ENCODE results near the gene JAK3. TPM values are rescaled to one million over a fixed set of nuclear protein-coding genes. Genes with fewer than 3 reads are reported as not detected.
"Not testable (repeated sequence)": the region's sequence is repeated elsewhere in the genome, so short reads cannot be mapped to it uniquely, and the experiment has no call there.

Gene JAK3
- total RNA-seq, 1 experiment from 2014 or later: 0.31 TPM

DNA sequence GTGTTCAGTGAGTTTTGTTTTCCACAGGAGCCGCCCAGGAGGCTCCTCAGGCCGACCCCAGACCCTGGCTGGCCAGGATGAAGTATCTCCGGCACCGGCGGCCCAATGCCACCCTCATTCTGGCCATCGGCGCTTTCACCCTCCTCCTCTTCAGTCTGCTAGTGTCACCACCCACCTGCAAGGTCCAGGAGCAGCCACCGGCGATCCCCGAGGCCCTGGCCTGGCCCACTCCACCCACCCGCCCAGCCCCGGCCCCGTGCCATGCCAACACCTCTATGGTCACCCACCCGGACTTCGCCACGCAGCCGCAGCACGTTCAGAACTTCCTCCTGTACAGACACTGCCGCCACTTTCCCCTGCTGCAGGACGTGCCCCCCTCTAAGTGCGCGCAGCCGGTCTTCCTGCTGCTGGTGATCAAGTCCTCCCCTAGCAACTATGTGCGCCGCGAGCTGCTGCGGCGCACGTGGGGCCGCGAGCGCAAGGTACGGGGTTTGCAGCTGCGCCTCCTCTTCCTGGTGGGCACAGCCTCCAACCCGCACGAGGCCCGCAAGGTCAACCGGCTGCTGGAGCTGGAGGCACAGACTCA, 40.0 kb downstream of the JAK3 start:
- DNase-seq (ENCODE audit: low spot score): no peak

DNA sequence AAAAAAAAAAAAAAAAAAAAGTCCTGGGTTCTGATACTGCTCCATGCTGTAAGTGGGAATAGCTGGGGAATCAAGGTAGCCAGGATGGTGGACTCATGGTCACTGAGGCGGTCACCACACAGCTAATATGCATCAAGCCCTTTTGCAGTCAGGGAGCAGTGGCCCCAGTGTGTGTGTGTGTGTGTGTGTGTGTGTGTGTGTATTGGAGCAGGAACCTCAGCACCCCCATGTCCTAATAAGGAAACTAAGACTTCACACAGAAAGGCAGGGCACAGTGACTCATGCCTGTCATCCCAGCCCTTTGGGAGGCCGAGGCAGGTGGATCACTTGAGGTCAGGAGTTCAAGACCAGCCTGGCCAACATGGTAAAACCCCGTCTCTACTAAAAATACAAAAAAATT, 40.8 kb downstream of the JAK3 start:
- DNase-seq (ENCODE audit: low spot score): no peak

DNA sequence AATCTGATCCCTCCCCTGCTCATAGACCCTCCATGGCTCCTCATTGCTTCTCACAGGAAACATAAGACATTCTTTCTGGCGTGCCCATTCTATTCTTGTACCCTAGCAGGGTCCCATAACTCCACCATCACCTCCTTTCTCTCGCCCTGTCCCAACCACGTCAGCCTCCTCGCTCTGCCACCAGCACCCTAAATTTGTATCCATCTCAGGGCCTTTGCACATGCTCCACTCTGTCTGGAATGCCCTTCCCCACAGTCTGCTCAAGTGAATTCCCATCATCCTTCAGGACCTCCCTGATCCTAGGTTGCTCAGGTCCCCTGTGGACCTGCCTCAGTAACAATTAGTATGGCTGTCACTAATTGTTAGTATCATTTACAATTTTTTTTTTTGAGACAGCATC, 42.4 kb downstream of the JAK3 start:
- no peak for DNase-seq (ENCODE audit: low spot score)

DNA sequence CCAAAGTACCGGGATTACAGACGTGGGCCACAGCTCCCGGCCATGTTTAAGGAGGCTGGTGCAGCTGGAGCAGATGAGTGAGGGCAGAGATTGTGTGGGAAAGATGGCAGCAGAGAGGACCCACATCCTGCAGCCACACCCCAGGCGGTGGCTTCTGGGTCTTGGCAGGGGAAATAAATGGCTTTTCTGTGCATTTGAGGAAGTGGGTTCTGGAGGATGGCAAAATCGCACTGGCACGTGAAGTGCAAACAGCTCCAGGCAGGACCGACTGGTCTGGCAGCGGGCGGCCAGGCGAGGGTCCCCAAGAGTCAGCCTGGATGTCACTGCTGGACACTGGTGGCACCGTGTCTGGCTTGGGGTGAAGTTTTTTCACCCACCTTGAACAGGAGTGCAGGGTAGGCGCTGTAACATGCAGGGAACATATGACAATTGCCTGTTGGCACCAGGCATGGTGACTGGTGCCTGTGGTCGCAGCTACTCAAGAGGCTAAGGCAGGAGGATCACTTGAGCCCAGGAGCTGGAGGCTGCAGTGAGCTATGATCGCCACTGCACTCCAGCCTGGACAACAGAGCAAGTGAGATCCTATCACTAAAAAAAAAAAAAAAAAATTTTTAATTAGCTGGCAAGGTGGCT, 44.4 kb downstream of the JAK3 start:
- no peak for DNase-seq (ENCODE audit: low spot score)

DNA sequence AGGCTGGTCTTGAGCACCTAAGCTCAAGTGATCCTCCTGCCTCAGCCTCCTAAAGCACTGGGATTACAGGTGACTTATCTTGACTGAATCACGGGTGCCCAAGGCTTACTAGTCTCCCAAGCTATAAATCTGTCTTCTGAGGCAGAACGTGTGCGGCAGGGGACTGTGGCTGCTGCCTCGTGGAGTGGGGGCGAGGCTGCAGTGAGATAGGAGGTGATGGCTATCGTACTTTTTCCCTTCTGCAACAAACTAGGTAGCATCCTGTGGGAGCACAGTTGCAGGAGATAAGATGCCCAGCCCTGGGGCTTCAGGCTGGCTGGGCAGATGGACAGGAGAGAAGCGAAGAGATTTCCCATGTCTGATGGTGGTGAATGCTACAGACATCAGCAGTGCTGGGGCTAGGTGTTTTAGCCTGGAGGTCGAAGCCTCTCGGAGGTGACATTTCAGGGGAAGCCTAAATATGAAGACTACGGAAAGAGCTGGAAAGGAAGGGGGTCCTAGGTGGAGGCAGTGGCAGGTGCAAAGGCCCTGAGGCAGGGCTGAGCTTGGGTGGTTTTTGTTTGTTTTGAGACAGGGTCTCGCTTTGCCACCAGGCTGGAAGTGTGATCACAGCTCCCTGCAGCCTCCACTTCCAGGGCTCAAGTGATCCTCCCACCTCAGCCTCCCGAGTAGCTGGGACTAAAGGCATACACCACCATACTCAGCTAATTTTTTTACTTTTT, 45.5 kb downstream of the JAK3 start:
- DNase-seq (ENCODE audit: low spot score): no peak

DNA sequence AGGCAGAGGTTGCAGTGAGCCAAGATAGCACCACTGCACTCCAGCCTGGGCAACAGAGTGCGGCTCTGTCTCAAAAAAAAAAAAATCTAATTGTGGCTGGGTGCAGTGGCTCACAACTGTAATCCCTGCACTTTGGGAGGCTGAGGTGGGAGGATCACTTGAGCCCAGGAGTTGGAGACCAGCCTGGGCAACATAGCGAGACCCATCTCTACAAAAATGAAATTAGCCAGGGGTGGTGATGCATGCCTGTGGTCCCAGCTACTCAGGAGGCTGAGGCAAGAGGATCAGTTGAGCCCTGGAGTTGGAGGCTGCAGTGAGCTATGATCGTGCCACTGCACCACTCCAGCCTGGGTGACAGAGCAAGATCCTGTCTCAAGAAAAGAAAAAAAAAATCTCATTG, 49.2 kb downstream of the JAK3 start:
- DNase-seq (ENCODE audit: low spot score): not testable (repeated sequence)

DNA sequence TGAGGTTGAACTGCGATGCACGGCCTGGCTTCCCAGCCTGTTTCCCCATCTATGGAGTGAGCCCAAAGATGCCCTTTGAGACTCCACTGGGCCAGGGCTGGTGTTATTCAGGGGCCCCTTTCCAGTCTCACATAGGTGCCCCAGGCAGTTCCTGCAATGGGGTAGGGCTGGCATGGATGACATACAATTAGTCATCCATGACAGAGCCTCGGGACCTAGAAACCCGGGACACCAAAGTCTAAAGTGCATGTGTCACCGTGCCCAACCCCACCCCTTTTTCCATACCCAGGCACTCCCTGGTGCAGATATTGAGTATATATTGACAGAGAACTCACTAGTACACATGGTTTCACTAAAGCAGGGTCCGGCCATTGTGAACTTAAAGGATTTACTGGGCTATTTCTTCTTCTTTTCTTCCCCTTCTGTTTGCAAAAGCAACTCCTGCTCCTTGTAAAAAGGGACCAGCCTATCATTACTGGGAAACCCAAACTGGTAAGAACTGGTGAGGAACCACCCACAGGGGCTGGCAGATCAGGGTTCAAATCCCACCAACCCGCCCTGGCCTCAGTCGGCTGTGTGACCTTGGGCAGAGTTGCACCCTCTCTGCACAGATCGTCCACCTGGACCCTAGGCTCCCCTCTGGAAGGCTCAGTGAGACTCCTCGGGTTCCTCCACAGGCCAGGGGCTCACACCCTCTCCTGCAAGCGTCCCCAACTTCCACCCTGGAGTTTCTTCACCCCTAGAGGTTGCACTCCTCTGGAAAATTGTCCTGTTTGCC, 50.2 kb downstream of the JAK3 start:
- peak; percentile 82 for DNase-seq (ENCODE audit: low spot score)

DNA sequence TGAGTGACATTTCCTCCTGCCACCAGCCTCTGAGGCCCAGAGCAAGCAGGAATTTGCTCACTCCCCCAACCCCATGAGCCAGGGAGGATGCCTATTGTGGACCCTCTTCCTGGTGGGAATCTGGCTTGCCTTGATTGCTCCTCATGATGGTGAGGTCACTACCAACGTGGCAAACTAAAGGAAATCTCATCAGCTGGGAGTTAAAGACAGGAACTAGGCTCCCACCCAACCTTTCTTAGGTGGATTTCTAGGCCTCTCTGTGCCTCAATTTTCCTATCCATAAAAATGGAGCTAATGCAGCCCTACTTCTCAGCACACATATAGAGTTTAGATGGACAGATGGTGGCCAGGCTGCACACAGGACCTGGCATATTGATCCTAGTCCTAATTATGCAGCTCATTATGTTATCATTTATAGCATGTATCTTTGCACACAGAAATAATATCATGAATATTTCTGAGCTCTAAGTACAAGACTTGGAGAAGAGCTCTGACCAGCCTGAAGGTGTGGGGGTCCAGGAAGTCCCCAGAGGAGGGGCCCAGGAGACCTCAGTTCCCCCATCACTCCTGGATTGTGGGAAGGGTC, 50.9 kb downstream of the JAK3 start:
- no peak for DNase-seq (ENCODE audit: low spot score)

DNA sequence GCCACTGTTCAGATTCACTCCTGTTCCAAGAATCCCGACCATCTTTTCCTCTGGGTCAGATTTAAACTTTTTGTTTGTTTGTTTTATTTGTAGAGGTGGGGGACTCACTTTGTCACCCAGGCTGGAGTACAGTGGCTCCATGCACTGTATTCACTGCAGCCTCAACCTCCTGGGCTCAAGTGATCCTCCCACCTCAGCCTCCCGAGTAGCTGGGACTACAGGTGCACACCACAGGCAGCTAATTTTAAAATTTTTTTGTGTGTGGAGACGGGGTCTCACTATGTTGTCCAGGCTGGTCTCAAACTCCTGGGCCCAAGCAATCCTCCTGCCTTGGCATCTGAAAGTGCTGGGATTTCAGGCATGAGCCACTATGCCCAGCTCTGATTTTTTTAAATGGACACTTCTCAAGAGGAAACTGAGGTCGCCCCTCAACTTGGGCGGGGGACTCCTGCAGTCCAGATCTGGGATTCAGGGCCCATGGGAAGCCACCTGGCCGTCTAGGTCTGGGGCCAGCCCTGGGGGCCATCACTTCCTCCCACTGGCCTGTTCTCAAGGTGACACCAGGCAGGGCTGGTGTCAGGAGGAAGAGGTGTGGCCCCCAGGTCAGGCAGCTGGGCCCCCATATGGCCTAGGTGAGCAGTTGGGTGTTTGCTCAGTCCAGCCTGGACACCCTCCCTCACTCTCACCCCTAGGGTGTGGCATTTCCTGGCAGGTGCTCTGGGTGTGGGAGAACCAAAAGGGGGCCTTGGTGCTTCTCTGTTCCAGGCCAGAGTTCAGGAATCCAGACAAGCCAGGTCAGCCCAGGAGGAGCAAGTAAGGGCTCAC, 51.6 kb downstream of the JAK3 start:
- peak; percentile 61 for DNase-seq (ENCODE audit: low spot score)

DNA sequence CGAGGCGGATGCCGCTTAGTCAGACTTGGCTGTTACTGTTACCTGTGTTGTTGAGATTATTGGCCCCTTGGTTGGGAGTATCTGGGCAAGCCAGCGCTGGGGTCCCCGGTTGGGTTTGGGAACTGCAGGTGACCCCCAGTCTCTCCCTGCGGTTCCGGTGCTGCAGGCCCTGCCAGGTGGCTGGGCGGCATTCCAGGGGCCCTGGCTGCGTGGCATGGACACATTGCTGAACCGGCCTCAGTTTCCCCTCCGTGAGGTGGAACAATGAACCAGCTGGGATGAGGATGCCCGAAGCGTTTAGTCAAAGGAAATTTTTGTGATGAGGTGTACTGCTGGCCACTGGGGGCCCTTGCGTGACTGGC, 52.3 kb downstream of the JAK3 start:
- no peak for DNase-seq (ENCODE audit: low spot score)

DNA sequence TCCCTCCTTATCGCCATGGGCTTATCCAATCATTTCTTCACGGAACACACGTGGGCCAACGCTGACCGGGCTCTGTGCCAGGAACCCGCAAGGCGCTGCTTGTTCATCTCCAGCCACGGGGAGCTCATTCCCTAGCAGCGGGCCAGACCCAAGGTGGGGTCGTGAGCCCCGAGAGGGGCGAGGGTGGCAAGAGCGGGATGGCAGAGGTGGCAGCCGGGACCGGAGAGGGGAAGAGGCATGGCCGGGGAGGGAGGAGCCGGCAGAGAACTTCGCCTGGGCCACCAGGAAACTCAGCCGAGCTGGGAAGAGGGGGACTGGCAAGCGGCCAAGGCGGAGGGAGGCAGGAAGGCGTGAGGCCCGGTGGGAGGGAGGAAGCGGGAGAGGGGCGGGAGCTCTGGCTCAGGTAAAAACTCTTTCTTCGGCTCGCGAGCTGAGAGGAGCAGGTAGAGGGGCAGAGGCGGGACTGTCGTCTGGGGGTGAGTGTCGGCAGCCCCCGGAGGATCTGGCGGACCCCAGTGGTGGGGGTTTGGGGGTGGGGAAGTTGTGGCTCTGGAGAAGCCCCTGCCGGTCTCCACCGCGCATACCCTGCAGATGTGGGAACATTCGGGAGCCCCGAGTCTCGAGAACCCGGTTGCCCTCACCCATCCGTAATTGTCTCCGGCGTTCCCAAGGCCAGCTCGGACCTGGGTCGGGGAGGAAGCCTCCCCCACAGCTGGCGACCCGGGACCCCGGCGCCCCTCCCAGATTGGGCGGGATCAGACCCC, 52.9 kb downstream of the JAK3 start, which contains the start of gene B3GNT3:
Gene B3GNT3, plus strand, starts transcription at position 408 of the 764 bp plus-strand sequence. CDS start 12,670 bp downstream, outside the sequence.
- peak; percentile 86 for DNase-seq (ENCODE audit: low spot score)

DNA sequence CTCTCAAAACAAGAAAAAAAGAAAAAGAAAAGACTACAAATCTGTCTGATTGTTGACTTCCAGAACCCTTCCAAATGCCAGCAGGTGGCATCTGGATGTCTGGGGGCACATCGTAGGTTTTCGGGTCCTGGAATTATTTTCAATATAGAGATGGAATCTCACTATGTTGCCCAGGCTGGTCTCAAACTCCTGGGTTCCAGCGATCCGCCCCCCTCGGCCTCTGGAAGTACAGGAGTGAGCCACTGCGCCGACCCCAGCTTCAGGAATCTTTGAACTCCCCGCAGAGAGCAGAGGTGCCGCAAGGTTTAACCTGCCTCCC, 53.4 kb downstream of the JAK3 start:
- no peak for DNase-seq (ENCODE audit: low spot score)

DNA sequence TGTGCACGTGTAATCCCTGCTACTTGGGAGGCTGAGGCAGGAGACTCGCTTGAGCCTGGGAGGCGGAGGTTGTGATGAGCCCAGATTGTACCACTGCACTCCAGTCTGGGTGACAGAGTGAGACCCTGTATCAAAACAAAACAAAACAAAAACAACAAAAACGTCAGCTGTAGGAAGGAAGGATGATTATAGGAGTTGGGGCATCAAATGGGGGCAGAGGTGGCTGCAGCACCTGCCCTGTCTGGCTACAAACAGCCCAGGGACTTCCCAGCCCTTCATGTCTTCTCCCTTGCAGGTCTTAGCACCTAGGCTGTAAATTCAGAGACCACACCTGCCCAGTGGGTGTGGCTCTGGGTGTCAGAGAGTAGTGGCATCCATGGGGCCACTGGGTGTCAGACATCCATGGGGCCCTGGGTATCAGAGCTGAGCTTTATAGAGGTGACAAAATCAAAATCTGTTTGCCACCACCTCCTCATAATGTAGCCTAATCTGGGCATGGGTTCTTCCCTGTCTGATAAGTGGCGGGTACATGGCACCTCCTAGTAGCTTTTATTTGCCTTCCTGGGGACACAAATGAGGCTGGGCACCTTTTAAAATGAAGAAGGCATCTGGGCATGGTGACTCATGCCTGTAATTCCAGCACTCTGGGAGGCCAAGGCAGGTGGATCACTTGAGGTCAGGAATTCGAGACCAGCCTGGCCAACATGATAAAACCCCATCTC, 57.6 kb downstream of the JAK3 start:
- peak; percentile 28 for DNase-seq (ENCODE audit: low spot score)

DNA sequence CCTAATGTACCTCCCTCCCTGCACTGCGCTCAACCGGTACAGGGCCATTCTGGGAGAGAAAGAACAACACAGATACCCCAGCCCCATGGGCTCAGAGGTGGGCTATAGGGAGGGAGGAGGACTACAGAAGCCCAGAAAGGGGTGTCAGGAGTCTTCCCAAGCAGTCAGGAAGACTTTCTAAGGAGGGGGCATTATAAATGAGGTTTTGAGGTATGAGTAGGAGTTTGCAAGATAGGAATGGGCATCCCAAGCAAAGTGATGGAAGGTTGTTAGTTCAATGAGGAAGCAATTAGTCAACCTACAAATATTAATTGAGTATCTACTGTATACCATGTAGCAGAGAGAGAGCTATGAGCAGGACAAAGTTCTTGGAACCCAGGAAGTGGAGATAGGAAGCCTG, 59.1 kb downstream of the JAK3 start:
- no peak for DNase-seq (ENCODE audit: low spot score)

DNA sequence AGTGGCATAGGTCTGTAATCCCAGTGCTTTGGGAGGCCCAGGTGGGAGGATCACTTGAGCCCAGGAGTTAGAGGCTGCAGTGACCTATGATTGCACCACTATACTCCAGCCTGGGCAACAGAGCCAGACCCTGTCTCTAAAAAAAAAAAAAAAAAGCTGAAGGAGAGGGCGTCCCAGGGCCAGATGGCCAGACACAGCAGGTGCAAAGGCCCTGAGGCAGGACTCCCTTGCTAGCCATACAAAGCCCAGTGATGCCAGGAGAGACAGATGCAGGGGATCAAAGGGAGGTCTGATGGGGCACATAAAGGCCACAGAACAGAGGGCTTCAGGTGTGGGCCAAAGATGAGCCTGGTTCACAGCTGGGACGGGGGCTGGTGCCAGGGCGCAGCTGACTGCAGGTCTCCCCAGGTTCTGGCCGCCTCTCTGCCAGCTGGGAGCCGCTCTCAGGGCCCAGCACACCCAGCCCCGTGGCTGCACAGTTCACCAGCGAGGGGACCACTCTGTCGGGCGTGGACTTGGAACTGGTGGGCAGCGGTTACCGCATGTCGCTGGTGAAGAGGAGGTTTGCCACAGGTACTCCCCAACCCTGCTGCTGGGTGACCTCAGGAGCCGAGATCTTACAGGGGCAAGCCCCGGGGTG, 60.4 kb downstream of the JAK3 start:
- no peak for DNase-seq (ENCODE audit: low spot score)

DNA sequence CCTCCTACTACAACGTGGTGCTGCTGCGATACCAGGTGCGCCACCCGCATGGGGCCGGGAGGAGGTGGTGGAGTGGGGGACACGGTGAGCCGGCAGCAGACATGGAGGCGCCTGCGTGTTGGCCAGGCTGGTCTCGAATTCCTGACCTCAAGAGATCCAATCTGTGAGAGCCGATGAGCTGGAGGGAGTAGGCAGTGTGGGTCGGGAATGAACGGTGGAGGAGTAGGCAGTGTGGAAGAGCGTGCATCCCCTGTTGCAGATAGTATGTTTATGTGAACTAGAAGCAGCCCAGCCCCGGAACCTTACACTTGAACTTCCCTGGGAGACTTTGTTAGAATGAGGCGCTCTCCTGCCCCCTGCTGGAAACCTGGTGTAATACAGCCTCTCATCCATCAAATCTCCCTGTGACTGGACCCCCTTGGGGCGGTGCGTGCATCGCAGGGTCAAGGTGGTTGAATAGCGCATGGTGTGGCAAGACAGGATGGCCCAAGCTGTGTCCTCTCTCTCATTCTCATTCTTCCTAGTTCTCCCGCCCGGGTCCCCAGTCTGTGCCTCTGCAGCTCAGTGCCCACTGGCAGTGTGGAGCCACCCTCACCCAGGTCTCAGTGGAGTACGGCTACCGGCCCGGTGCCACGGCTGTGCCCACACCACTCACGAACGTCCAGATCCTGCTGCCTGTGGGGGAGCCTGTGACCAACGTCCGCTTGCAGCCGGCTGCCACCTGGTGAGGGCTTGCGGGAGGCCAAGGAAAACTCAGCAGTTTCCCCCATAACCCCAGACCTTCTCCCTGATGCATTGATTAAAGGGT, 63.4 kb downstream of the JAK3 start:
- DNase-seq (ENCODE audit: low spot score): peak; percentile 72

DNA sequence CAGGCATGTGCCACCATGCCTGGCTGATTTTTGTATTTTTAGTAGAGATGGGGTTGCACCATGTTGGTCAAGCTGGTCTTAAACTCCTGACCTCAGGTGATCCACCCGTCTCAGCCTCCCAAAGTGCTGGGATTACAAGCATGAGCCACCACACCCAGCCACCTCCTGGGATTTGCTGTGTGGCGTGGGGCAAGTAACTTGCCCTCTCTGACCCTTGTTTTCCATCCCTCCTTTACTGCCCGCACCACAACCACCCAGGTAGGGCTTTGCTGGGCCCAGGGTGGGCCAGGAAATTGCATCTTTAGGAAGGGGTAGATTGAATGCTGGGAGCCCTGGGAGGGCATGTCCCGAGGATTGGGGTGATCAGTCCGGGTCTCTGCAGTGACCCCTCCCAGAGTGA, 64.1 kb downstream of the JAK3 start:
- not testable (repeated sequence) for DNase-seq (ENCODE audit: low spot score)

DNA sequence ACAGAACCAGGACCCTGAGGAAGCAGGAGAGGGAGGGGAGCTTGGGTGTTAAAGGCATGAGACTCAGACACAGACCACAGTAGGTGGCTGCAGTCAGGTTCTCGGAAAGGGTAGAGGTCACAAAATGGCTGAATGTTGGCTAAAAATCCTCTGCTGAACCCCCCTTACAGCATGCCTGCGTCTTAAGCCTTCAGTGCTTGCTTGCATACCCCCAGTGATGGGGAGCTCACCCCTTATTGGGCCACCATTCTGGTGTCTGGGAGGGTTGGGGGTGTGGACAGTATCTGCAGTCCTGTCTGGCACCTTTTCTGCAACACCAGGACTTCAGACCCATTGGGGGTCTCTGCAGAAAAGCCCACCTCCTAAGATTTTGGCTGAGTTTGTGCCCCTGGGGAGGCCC, 67.0 kb downstream of the JAK3 start:
- no peak for DNase-seq (ENCODE audit: low spot score)
